SU-DHL-6 (cell line): ENCODE data around the gene MKS1.

ENCODE experiments used
- H2AFZ ChIP-seq: fragments of 200-600 bp; sonication (generic); 2 replicates; pipeline ENCODE4 v1.6.1; 2014; ENCODE audit warnings: low read depth, mild to moderate bottlenecking, moderate library complexity, mixed read lengths, antibody characterized with exemption, low read length; ENCODE audit not compliant: severe bottlenecking
- H3F3A ChIP-seq: fragments of 200-600 bp; shearing (Covaris generic); 2 replicates; pipeline ENCODE4 v1.6.0; 2016; ENCODE audit warnings: antibody characterized with exemption, mild to moderate bottlenecking; ENCODE audit not compliant: insufficient read depth
- H3K27ac ChIP-seq: fragments of 200-600 bp; sonication (generic); 2 replicates; pipeline ENCODE4 v1.5.1; 2016; ENCODE audit warnings: low read depth, mild to moderate bottlenecking, low read length, moderate library complexity, mixed read lengths
- H3K27me3 ChIP-seq: fragments of 200-600 bp; sonication (generic), shearing (Covaris generic); 2 replicates; pipeline ENCODE4 v1.6.0; 2014; ENCODE audit warnings: mild to moderate bottlenecking, low read length
- H3K36me3 ChIP-seq: fragments of 200-600 bp; sonication (generic); 2 replicates; pipeline ENCODE4 v1.6.1; 2014; ENCODE audit warnings: mild to moderate bottlenecking, low read length, mixed read lengths
- H3K4me2 ChIP-seq: fragments of 300-600, 200-600 bp; shearing (Covaris generic), sonication (generic); 2 replicates; pipeline ENCODE4 v1.6.0; 2014; ENCODE audit warnings: low read length, low read depth, mild to moderate bottlenecking; ENCODE audit not compliant: poor library complexity, severe bottlenecking
- H3K4me3 ChIP-seq: fragments of 200-600 bp; sonication (generic); 2 replicates; pipeline ENCODE4 v1.5.1; 2014; ENCODE audit warnings: antibody characterized with exemption, low read length, mild to moderate bottlenecking, mixed read lengths; ENCODE audit not compliant: insufficient read depth, poor library complexity, severe bottlenecking
- H3K79me2 ChIP-seq: fragments of 200-600 bp; sonication (generic); 2 replicates; pipeline ENCODE4 v1.6.1; 2014; ENCODE audit warnings: mild to moderate bottlenecking, low read length, moderate library complexity; ENCODE audit not compliant: insufficient read depth
- H3K9ac ChIP-seq: fragments of 200-600 bp; sonication (generic); 2 replicates; pipeline ENCODE4 v1.7.0; 2014; ENCODE audit warnings: mild to moderate bottlenecking, low read length
- H3K9me2 ChIP-seq: fragments of 200-600 bp; sonication (generic); replicated peaks from 2 replicates; pipeline ENCODE4 v1.6.1; 2014; ENCODE audit warnings: low read length; ENCODE audit not compliant: insufficient read depth
- H3K9me3 ChIP-seq: fragments of 200-600 bp; sonication (generic); 2 replicates; pipeline ENCODE4 v1.6.1; 2014; ENCODE audit warnings: low read length, mixed read lengths; ENCODE audit not compliant: insufficient read depth
- H4K20me1 ChIP-seq: fragments of 200-600 bp; sonication (generic); 2 replicates; pipeline ENCODE4 v1.6.1; 2014; ENCODE audit warnings: low read depth, mild to moderate bottlenecking, antibody characterized with exemption, low read length, moderate library complexity, mixed read lengths
- CTCF ChIP-seq: fragments of 200-600 bp; sonication (generic); IDR thresholded peaks from one replicate; pipeline ENCODE4 v1.5.1; 2017; ENCODE audit warnings: antibody characterized with exemption, mild to moderate bottlenecking, low read length, moderate library complexity; ENCODE audit not compliant: insufficient read depth, poor library complexity, severe bottlenecking
- EZH2phosphoT487 ChIP-seq: fragments of 200-600 bp; sonication (generic), shearing (Covaris generic); conservative IDR thresholded peaks from 2 replicates; pipeline ENCODE4 v1.6.1; 2018; ENCODE audit warnings: mild to moderate bottlenecking, antibody characterized with exemption, low read length, moderate library complexity, mixed read lengths

MKS1 gene

GRCh38 chr17:58265902-58266875, 47.1 kb upstream of the MKS1 start:
- Histone ChIP-seq H3K27ac (no peak overlapping the region), H3K9me3 (no peaks in the 10 kb centered on the region), H3K9ac (no peak overlapping the region), H3K79me2 (no peaks in the 10 kb centered on the region), H3K4me3 (no peak overlapping the region), H4K20me1 (no peaks in the 10 kb centered on the region), H2AFZ (no peak overlapping the region), H3K36me3 (no peaks in the 10 kb centered on the region), H3K27me3 (no peaks in the 10 kb centered on the region), H3K9me2 (no peaks in the 10 kb centered on the region), H3F3A (no peaks in the 10 kb centered on the region), H3K4me2 (no peak overlapping the region)
- TF ChIP-seq EZH2phosphoT487 = no peak
- TF ChIP-seq CTCF = no peak

GRCh38 chr17:58265271-58265670, 46.2 kb upstream of the MKS1 start:
- Histone ChIP-seq H3K9ac (no peak overlapping the region), H3K27ac (no peak overlapping the region), H3K9me3 (no peaks in the 10 kb centered on the region), H4K20me1 (no peaks in the 10 kb centered on the region), H3K9me2 (no peaks in the 10 kb centered on the region), H3K79me2 (no peaks in the 10 kb centered on the region), H3K27me3 (no peaks in the 10 kb centered on the region), H3K36me3 (no peaks in the 10 kb centered on the region), H2AFZ (no peak overlapping the region), H3K4me3 (no peak overlapping the region), H3K4me2 (no peak overlapping the region), H3F3A (no peaks in the 10 kb centered on the region)
- TF ChIP-seq EZH2phosphoT487 = no peak
- TF ChIP-seq CTCF = no peak

- H3K4me2 ChIP-seq = no peak overlapping the region
- no peaks in the 10 kb centered on the region for H3K9me2 ChIP-seq
- no peaks in the 10 kb centered on the region for H3K79me2 ChIP-seq
- no peaks in the 10 kb centered on the region for H3K27me3 ChIP-seq
- H2AFZ ChIP-seq = no peak overlapping the region
- no peaks in the 10 kb centered on the region for H3K9me3 ChIP-seq
- H3K9ac ChIP-seq = no peak overlapping the region
- TF ChIP-seq EZH2phosphoT487 = no peak
- TF ChIP-seq CTCF = no peak
- H3K4me3 ChIP-seq = no peak overlapping the region
- H3K27ac ChIP-seq = no peak overlapping the region
- H3K36me3 ChIP-seq = no peaks in the 10 kb centered on the region
- H4K20me1 ChIP-seq = no peaks in the 10 kb centered on the region
- H3F3A ChIP-seq = no peaks in the 10 kb centered on the region
Observed at GRCh38 chr17:58264407-58265103, 45.5 kb upstream of the MKS1 start.
